Activated CD4-positive, CD25-positive, alpha-beta regulatory T cell (primary cell): ENCODE measurements around the gene CMPK2.
"Not testable (repeated sequence)": the region's sequence is repeated elsewhere in the genome, so short reads cannot be mapped to it uniquely, and the experiment has no call there.

Experiments used
- DNase-seq, 4 experiments: peaks; one replicate each; lab custom pipeline; 2025; lab: John Stamatoyannopoulos, UW

Gene CMPK2

GRCh38 chr2:6880200-6880733 lies 14.6 kb upstream of the CMPK2 start:
- no peak for DNase-seq

- DNase-seq, result no peak
These were observed 13.3 kb upstream of the CMPK2 start for GRCh38 chr2:6879011-6879410.

DNA sequence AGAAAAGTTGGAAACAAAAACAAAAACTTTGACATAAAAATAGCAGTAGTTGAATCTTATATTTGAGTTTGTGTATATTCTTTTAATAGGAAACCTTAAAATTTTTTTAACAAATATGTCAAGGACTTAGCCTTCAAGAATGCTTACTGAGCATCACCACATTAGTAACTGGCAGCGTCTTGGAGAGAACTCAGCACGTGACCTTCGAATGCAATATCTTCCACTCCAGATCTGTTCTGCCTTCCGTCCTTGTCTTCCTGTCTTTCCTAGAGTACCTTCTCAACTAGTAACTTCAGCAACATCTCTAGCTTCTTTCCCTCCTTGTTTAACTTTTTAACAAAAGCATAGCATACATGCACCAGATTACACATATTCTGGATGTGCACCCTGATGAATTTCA lies 12.8 kb upstream of the CMPK2 start:
- no peak for DNase-seq

DNA sequence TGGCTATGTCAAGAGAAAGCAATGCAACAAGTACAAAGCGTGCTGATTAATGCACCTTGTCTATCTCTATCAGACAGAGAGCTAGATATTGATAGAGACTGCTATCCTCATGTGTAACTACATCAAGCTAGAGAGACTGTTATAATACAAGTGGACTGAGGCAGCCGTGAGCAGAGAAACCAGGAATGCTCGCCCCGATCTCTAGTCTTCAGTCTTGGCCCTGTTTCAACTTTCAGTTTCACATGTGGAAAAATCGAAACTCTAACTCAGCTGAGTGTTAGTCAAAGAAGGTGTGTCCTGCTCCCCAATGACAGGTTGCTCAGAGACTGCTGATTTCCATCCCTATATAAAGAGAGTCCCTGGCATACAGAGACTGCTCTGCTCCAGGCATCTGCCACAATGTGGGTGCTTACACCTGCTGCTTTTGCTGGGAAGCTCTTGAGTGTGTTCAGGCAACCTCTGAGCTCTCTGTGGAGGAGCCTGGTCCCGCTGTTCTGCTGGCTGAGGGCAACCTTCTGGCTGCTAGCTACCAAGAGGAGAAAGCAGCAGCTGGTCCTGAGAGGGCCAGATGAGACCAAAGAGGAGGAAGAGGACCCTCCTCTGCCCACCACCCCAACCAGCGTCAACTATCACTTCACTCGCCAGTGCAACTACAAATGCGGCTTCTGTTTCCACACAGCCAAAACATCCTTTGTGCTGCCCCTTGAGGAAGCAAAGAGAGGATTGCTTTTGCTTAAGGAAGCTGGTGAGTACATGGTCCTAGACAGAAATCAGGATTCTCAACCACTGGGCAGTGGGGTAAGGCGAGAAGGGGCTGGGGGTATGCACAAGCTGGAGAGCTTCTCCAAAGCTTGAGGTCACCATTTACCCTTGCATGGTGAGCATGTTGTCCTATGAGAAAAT lies 11.9 kb upstream of the CMPK2 start, which contains the start of gene RSAD2:
RSAD2 (plus strand) TSS at position 376 of the 903 bp plus-strand sequence; CDS start at position 400, 24 bp downstream.
- peak in 1 of 4 experiments; percentile 24 for DNase-seq

- no peak for DNase-seq
These were observed 10.6 kb upstream of the CMPK2 start for GRCh38 chr2:6876309-6876708.

GRCh38 chr2:6874032-6874431 lies 8.3 kb upstream of the CMPK2 start:
- no peak for DNase-seq

- no peak for DNase-seq
These were observed 6.7 kb upstream of the CMPK2 start for GRCh38 chr2:6872394-6872793.

DNA sequence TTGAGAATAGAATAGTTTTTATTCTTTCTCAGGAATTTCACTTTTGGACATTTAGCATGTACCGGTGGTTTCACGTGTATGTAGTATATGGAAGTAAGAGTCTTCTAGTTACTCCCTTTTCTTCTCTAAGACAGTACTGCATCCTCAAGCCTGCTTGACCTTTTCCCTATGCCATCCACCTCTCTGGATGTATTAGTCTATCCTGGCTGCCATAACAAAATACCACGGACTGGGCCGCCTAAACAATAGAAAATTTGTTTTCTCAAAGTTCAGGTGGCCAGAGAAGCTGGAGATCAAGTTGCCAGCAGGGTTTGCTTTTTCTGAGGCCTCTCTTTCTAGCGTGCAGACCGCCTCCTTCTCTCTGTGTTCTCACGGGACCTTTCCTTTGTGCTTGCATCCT lies 1.3 kb upstream of the CMPK2 start:
- DNase-seq, result no peak

GRCh38 chr2:6866275-6866671 lies 566 bp upstream of the CMPK2 start:
- peak in 2 of 4 experiments; percentile 6 to 17 for DNase-seq

- peak in 2 of 4 experiments; percentile 39 to 56 for DNase-seq
These were observed 773 bp downstream of the CMPK2 start for GRCh38 chr2:6864923-6865345.

- DNase-seq, result no peak
These were observed 1.4 kb downstream of the CMPK2 start for GRCh38 chr2:6864231-6864754.

GRCh38 chr2:6863792-6864191 lies 1.9 kb downstream of the CMPK2 start:
- DNase-seq, result no peak

- no peak for DNase-seq
These were observed 5.4 kb downstream of the CMPK2 start for GRCh38 chr2:6860296-6860695.

- not testable (repeated sequence) for DNase-seq
These were observed 7.2 kb downstream of the CMPK2 start for GRCh38 chr2:6858466-6859027.

GRCh38 chr2:6856548-6856920 lies 9.2 kb downstream of the CMPK2 start:
- DNase-seq, result no peak

DNA sequence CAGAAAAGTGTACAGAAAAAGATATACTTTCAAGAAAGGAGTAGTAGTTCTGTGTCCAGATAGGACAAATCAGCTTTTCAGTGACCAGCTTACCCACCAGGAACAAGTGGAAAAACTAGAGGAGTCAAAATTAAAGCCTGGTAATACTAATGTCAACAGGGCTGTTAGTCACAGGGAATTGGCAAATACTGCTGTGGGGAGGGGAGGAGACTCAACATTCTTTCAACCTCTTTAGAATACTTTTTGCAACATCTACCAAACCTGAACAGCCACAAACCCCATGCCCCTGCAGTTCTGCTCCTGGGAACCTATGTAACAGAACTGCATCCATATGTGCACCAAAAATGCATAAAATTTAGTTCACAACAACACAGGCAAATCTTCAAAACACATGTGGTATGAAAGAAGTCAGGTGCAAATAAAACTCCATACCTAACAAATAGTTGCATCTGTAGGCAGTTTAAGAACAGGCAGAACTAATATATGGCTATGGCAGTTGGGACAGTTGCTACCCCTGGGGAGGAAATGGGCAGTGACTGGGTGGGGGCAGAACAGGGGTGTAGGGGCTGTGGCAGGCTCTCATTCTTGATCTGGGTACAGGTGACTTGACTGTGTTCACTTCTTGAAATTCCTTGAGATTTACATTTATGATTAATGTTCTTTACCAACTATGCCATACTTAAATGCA lies 9.7 kb downstream of the CMPK2 start:
- DNase-seq, result no peak

DNA sequence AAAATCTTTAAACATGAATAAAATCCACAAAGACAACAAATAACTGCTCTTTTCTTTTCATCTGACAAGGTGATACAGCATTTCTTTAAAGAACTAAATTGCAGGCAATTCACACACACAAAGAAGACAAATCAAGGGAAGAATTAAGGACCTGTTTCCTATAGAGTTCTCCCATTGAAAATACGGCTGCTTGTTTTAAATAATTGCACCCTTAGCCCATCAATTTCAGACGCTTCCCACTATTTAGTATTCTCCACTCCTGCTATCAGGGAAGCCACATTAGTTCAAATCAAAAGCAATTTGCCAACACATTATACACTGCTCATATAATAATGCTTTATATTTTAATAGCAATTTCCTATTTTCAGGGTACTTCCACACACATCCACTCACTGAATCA lies 11.3 kb downstream of the CMPK2 start:
- no peak for DNase-seq

GRCh38 chr2:6852195-6852594 lies 13.5 kb downstream of the CMPK2 start:
- no peak for DNase-seq

GRCh38 chr2:6846967-6847681 lies 18.6 kb downstream of the CMPK2 start:
- no peak for DNase-seq

- DNase-seq, result no peak
These were observed 19.2 kb downstream of the CMPK2 start for GRCh38 chr2:6846540-6846939.

DNA sequence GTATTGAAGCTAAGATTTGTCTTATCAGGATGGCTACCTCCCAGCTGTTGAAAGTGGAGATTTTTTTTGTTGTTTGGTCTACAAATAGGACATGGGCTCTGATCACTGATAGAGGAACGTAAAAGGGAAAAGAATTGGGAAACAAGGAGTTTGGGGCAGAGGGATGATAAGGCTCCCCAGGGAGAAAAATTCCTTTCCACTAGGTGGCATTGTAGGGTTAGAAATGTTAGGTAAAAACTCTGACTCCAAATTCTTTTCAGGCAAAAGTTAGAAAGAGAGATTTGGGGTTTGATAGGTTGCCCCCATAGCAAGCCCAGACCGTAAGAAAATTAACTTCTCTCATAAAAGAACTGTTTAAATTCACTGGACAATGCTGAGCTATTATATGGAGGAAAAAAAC lies 19.8 kb downstream of the CMPK2 start:
- no peak for DNase-seq

DNA sequence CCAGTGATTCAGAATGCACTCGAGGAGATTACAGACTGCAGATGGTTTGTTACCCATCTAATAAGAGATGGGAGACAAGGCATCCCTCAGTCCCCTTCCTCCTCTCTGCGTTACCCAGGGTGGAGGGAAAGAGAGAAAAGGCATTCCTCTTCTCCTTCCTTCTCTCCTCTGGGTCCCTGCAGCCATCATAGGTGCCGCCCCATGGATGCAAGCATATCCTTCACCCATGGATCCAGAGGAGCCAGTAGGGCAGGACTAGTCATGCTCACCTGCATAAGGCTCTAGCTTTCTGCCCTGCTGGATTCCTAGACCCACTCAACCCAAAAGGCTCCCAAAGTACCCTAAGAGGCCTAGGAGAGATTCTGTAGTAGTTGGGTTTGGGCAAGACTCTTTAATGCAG lies 20.4 kb downstream of the CMPK2 start:
- no peak for DNase-seq
